ENCODE data around the gene TBL1X. TPM values are rescaled to one million over a fixed set of nuclear protein-coding genes. Genes with fewer than 3 reads are reported as not detected.

Gene TBL1X
- total and polyA plus RNA-seq, 2 of the 8 experiments (the other 6 are each of a cell fraction or from before 2014, with no cell fraction given) = 13.3 to 25.6 TPM

DNA sequence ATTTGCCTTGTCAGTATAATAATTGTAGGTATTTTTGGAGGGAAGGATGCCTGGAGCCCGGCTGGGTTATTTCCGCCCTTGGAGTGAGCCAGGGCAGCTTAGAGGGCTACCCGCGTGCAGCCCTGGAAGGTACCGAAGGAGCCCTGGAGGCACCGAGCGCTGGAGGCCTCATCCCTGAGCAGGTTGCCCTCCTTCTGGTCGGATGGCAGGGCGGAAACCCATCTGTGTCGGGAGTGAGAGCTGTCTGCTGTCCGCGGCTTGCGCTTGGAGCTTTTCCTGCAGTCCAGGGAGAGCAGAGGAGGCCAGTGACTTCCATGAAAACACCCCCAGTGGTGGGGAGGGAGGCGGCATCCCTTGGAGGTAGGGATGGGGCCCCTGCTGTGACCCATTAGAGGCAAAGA lies 122.1 kb downstream of the TBL1X start:
- Histone ChIP-seq H3K9me3 (ENCODE audit: insufficient read depth in 2 of 2, low read depth in 1 of 2, low read length in 1 of 2) (no peaks in the 10 kb centered on the region), H3K18ac (ENCODE audit: extremely low read depth, low read length) (no peak overlapping the region; the same call in 1 of the 2 replicates), H3K36me3 (ENCODE audit: control insufficient read depth in 2 of 4, insufficient read depth in 4 of 4, low read length in 3 of 4) (no peaks in the 10 kb centered on the region), H4K8ac (ENCODE audit: extremely low read depth, insufficient read depth, low read length) (0 out of 2 replicates have a peak overlapping the region, but pooled peaks have one; percentile 14), H3K56ac (replicated peaks; ENCODE audit: insufficient read length, low read depth, low read length) (no peak overlapping the region), H3K14ac (ENCODE audit: insufficient read length) (no peak overlapping the region), H2BK12ac (ENCODE audit: low read depth, low read length) (no peak overlapping the region), H2BK120ac (replicated peaks; ENCODE audit: low read depth, low read length) (no peak overlapping the region), H3K4ac (replicated peaks; ENCODE audit: insufficient read length, low read depth, low read length) (no peak overlapping the region), H3K23ac (ENCODE audit: insufficient read length) (no peak overlapping the region), H4K91ac (replicated peaks; ENCODE audit: insufficient read length, low read length) (no peak overlapping the region), H3K79me2 (ENCODE audit: control insufficient read depth in 1 of 2, insufficient read depth in 2 of 2, low read length in 2 of 2) (peaks cover 0 to 10% of the 10 kb centered on the region in 2 experiments; a peak in 2 of 4 replicates), H2BK15ac (ENCODE audit: low read length) (no peak overlapping the region), H4K5ac (ENCODE audit: insufficient read length, low read depth, low read length) (no peak overlapping the region), H2AK5ac (ENCODE audit: low read depth, low read length) (no peak overlapping the region), H2AFZ (ENCODE audit: low read length) (no peak overlapping the region), H3K9ac (replicated peaks in 1 of 4; ENCODE audit: extremely low read depth in 1 of 4, low read depth in 3 of 4, low read length in 3 of 4) (no peak overlapping the region), H3K23me2 (ENCODE audit: low read depth, low read length) (no peaks in the 10 kb centered on the region), H3K4me1 (replicated peaks in 1 of 4; ENCODE audit: control insufficient read depth in 3 of 4, insufficient read depth in 4 of 4, low read length in 3 of 4) (peaks cover 0 to 3% (median 0%) of the 10 kb centered on the region in 4 experiments; a peak in 2 of 7 replicates), H3K27ac (ENCODE audit: low read depth, low read length) (no peak overlapping the region), H3K79me1 (ENCODE audit: low read depth, low read length) (no peaks in the 10 kb centered on the region), H3K27me3 (replicated peaks in 1 of 4; ENCODE audit: control insufficient read depth in 3 of 4, extremely low read depth in 1 of 4, insufficient read depth in 3 of 4, low read length in 3 of 4) (no peaks in the 10 kb centered on the region), H3K4me2 (ENCODE audit: insufficient read depth in 1 of 2, low read depth in 2 of 2, low read length in 2 of 2) (no peak overlapping the region; a peak in 1 of 4 replicates), H4K20me1 (replicated peaks in 1 of 2; ENCODE audit: control insufficient read depth in 1 of 2, insufficient read depth in 2 of 2, low read length in 2 of 2) (peaks cover 3% of the 10 kb centered on the region in 2 experiments), H3K4me3 (ENCODE audit: extremely low read depth in 1 of 4, insufficient read depth in 2 of 4, low read depth in 3 of 4, low read length in 4 of 4) (no peak overlapping the region), H2BK20ac (ENCODE audit: low read length) (no peak overlapping the region), H2BK5ac (ENCODE audit: low read depth, low read length) (no peak overlapping the region)
- TF ChIP-seq NANOG (IDR thresholded peaks at IDR 0.05; ENCODE audit: insufficient read depth, low read depth, low read length, poor library complexity, severe bottlenecking) (peak; percentile 66), SIN3A (conservative IDR thresholded peaks at IDR 0.05 in 1 of 2, IDR thresholded peaks at IDR 0.05 in 1 of 2; ENCODE audit: low read depth in 1 of 2, low read length in 2 of 2) (no peak), TBP (IDR thresholded peaks at IDR 0.05; ENCODE audit: low read depth, low read length) (no peak), BRCA1 (IDR thresholded peaks at IDR 0.05; ENCODE audit: low read depth, low read length) (no peak), RNF2 (IDR thresholded peaks at IDR 0.05; ENCODE audit: borderline replicate concordance, low read depth, low read length, missing control alignments, poor library complexity, severe bottlenecking) (no peak), SP2 (IDR thresholded peaks at IDR 0.05; ENCODE audit: low read length) (no peak), SRF (IDR thresholded peaks at IDR 0.05; ENCODE audit: low read depth, low read length) (no peak), KDM5A (IDR thresholded peaks at IDR 0.05; ENCODE audit: low read length) (no peak)
- ChIA-PET POLR2A (ENCODE audit: partially characterized antibody) (no interaction called here), CTCF (ENCODE audit: partially characterized antibody) (interaction anchor here (1.0 to 1.5 kb wide), 2 partner anchors 13 to 14 kb away, joined by 3 read pairs; no protein-coding TSS in a partner anchor)
- peak in 1 of 2 experiments; percentile 45 for DNase-seq (ENCODE audit: low read depth in 1 of 2, low spot score in 2 of 2)
- no peak for FAIRE-seq
- 85% methylated on average over 8 of the region's 14 CpGs; no CpG with 5 or more reads in 1 of the 2 experiments for WGBS, 2 experiments (ENCODE audit: extremely low coverage in 1 of 2, insufficient coverage in 1 of 2, insufficient read length in 1 of 2, insufficient replicate concordance in 2 of 2, low coverage in 1 of 2, low lambda C conversion rate in 2 of 2, missing lambda C conversion rate in 1 of 2)

Data from H1 (cell line).